OCI-LY7 (cell line): ENCODE measurements around the gene ABCB11.

Experiments
- EZH2phosphoT487 ChIP-seq: fragments of 200-600 bp; sonication (generic); IDR thresholded peaks from 2 replicates; pipeline ENCODE4 v1.6.1; 2018; ENCODE audit warnings: low read depth, borderline replicate concordance, mild to moderate bottlenecking, mixed run types, antibody characterized with exemption, low read length, moderate library complexity, mixed read lengths
- TF ChIP-seq, protein P1 (sequence below): fragments of 200-600 bp; sonication (generic); conservative IDR thresholded peaks from 2 replicates; pipeline ENCODE4 v1.5.1; 2014; ENCODE audit warnings: mild to moderate bottlenecking, antibody characterized with exemption, low read length, moderate library complexity, mixed read lengths

DNA sequence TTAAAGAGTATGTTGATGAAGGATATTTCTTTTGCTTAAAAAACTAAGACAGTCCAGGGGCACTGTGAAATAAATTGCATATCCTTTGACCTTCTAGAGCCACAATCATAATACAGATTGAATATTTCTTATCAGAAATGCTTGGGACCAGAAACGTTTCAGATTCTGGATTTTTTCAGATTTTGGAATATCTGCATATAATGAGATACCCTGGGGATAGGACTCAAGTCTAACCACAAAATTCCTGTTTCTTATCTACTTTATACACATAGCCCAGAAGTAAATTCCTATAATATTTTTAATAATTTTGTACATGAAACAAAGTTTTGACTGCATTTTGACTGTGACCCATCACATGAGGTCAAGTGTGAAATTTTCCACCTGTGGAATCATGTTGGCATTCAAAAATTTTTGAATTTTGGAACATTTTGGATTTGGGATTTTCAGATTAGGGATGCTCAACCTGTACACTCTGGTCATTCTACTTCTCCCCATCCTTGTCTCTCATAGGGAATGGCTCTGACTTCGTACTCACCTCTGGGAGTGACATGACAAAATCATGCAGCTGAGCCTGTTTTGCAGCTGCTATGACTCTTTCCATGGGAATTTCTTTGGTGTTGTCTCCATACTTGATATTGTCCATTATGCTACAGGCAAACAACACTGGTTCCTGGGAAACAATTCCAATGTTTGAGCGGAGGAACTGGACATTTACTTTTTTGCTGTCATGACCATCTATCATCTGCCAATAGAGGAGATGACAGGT, 104.3 kb downstream of the ABCB11 start:
- TF ChIP-seq, protein P1, sequence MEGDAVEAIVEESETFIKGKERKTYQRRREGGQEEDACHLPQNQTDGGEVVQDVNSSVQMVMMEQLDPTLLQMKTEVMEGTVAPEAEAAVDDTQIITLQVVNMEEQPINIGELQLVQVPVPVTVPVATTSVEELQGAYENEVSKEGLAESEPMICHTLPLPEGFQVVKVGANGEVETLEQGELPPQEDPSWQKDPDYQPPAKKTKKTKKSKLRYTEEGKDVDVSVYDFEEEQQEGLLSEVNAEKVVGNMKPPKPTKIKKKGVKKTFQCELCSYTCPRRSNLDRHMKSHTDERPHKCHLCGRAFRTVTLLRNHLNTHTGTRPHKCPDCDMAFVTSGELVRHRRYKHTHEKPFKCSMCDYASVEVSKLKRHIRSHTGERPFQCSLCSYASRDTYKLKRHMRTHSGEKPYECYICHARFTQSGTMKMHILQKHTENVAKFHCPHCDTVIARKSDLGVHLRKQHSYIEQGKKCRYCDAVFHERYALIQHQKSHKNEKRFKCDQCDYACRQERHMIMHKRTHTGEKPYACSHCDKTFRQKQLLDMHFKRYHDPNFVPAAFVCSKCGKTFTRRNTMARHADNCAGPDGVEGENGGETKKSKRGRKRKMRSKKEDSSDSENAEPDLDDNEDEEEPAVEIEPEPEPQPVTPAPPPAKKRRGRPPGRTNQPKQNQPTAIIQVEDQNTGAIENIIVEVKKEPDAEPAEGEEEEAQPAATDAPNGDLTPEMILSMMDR = no peak
- TF ChIP-seq EZH2phosphoT487 = no peak
